AG04449 (cell line): Measurements from ENCODE around the gene RNASE8.

ENCODE experiments used
- CTCF ChIA-PET: fragments of 350-600 bp; formaldehyde crosslinking; extraction: SDS; loops from one replicate; lab custom pipeline; 2021; ENCODE audit warnings: antibody characterized with exemption; lab: Yijun Ruan, JAX
- POLR2A ChIA-PET: fragments of 400-600, 350-600 bp; formaldehyde crosslinking; extraction: SDS; loops from one replicate; lab custom pipeline; 2020; ENCODE audit warnings: antibody characterized with exemption, inconsistent platforms; lab: Yijun Ruan, JAX
- DNase-seq: peaks from one replicate; pipeline ENCODE4 v3.0.0-alpha.2; 2010; ENCODE audit warnings: low read depth, low spot score
- H3K4me3 ChIP-seq: 2 replicates; pipeline ENCODE4 v1.5.1; 2011; ENCODE audit warnings: low read depth, mild to moderate bottlenecking, control low read depth, low read length
- TF ChIP-seq, protein P1 (sequence below): IDR thresholded peaks from one replicate; pipeline ENCODE4 v1.5.1; 2011; ENCODE audit warnings: mild to moderate bottlenecking, moderate library complexity, low read length, control low read depth, inconsistent platforms; ENCODE audit not compliant: insufficient read depth; ENCODE audit errors: missing control alignments

Gene RNASE8

DNA sequence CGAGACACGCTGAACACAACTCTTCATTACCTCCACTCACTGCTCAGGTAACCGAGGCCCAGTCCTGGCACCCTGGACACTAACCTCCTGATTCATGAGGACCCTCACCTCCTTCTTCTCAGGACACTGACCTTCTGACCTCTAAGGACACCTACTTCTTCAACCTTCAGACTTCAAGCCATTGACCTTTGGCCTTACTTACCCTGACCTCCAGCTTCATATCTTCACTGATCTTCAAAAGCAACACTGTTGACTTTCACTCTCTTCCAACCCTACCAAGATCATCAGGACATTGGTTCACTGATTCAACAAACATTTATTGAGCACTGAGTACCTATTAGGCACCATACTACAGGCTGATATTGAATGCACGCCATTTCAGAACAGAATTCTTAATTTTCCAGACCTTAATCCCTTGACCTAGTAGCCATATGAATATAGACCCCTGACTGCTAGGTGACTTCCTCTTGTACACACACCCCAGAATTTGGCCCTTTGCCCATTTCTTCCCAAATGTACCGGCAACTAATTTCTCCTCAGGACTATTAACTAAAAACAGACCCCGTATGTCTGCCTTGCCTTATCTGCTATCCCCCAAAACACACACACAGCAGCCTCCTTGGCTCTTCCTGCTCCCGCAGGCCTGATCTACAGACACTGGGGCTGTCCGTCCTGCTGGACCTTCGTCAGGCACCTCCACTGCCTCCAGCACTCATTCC, 18.3 kb downstream of the RNASE8 start:
- ChIA-PET CTCF (interaction anchor here (1.5 to 6.6 kb wide), 5 partner anchors 9 to 61 kb away, joined by 3 to 164 read pairs (median 139); no protein-coding TSS in a partner anchor), POLR2A (no interaction called here)
- H3K4me3 ChIP-seq, result no peak overlapping the region
- TF ChIP-seq, protein P1, sequence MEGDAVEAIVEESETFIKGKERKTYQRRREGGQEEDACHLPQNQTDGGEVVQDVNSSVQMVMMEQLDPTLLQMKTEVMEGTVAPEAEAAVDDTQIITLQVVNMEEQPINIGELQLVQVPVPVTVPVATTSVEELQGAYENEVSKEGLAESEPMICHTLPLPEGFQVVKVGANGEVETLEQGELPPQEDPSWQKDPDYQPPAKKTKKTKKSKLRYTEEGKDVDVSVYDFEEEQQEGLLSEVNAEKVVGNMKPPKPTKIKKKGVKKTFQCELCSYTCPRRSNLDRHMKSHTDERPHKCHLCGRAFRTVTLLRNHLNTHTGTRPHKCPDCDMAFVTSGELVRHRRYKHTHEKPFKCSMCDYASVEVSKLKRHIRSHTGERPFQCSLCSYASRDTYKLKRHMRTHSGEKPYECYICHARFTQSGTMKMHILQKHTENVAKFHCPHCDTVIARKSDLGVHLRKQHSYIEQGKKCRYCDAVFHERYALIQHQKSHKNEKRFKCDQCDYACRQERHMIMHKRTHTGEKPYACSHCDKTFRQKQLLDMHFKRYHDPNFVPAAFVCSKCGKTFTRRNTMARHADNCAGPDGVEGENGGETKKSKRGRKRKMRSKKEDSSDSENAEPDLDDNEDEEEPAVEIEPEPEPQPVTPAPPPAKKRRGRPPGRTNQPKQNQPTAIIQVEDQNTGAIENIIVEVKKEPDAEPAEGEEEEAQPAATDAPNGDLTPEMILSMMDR, result no peak
- no peak for DNase-seq

DNA sequence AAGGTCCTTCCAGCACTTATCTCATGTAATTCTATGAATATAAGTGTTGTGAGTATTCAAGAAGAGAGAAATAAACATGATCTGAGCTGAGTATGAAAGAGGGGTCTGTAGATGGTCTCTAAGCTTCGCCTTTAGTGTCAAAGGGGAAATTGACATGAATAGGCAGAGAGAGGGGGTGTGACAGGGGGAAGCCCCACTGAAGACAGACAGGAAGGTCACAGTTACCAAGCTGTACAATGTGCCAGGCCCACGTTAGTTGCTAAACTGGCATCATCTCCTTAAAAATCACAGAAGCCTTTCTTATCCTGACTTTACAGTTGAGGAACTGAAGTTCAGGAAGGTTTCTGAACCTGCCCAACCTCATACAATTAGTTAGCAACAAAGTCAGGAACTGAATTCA, 20.1 kb downstream of the RNASE8 start:
- DNase-seq, result no peak
- CTCF ChIA-PET, result interaction anchor here (0.6 to 8.6 kb wide), 8 partner anchors 9 to 66 kb away, joined by 3 to 93 read pairs (median 4); no protein-coding TSS in a partner anchor
- H3K4me3 ChIP-seq, result no peak overlapping the region
- TF ChIP-seq, protein P1, result no peak
- POLR2A ChIA-PET, result no interaction called here

DNA sequence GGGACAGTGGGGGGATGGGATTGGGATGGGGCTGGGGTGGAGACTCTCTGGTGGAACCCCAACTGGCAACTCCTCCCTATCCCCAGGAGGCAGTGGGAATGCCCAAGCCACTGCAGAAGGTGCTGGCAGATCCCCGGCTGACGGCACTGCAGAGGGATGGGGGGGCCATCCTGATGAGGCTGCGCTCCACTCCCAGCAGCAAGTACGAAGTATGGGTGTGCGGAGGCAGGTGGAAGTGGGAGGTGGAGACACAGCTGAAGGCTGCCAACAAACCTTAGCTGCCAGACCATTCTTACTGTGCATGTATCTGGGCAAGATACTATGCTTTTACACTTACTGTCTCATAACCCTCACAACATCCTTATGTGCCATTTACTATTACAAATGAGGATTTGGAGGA, 20.7 kb downstream of the RNASE8 start:
- TF ChIP-seq, protein P1, result no peak

DNA sequence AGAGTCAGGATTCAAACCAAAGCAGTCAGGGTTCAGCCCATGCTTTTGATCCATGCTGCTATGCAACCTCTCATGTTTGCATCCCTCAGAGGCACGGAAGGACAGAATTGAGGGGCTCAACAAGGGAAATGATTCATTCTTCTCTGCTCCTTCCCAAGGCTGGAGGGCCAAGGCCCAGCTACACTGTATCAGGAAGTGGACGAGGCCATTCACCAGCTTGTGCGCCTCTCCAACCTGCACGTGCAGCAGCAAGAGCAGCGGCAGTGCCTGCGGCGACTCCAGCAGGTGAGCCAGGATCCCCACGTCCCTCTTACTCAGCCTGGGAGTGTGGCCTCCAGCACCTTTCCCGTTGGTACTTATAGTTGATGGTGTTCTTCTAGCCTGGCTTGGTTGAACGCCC, 21.1 kb downstream of the RNASE8 start:
- TF ChIP-seq, protein P1, result no peak
- H3K4me3 ChIP-seq, result no peak overlapping the region
- ChIA-PET POLR2A (interaction anchor here (1.1 kb wide), 1 partner anchor 8 kb away, joined by 4 read pairs; the partner anchor contains the start of gene ARHGEF40), CTCF (interaction anchor here (1.6 to 12.7 kb wide), 7 partner anchors 6 to 67 kb away, joined by 5 to 163 read pairs (median 29); partner anchors contain the start of gene ARHGEF40)
- DNase-seq, result no peak

More for the DNA sequence above, 20.7 kb downstream of the RNASE8 start:
- ChIA-PET CTCF (interaction anchor here (1.1 to 12.7 kb wide), 7 partner anchors 5 to 66 kb away, joined by 3 to 163 read pairs (median 29); partner anchors contain the start of gene ARHGEF40), POLR2A (no interaction called here)
- no peak for DNase-seq
- H3K4me3 ChIP-seq, result no peak overlapping the region

DNA sequence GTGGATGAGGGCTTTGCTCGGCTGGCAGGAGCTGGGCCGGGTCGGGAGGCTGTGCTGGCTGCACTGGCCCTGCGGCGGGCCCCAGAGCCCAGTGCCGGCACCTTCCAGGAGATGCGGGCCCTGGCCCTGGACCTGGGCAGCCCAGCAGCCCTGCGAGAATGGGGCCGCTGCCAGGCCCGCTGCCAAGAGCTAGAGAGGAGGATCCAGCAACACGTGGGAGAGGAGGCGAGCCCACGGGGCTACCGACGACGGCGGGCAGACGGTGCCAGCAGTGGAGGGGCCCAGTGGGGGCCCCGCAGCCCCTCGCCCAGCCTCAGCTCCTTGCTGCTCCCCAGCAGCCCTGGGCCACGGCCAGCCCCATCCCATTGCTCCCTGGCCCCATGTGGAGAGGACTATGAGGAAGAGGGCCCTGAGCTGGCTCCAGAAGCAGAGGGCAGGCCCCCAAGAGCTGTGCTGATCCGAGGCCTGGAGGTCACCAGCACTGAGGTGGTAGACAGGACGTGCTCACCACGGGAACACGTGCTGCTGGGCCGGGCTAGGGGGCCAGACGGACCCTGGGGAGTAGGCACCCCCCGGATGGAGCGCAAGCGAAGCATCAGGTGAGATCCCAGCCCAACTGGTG, 24.0 kb downstream of the RNASE8 start:
- DNase-seq, result no peak
- POLR2A ChIA-PET, result interaction anchor here (0.7 kb wide), 1 partner anchor 10 kb away, joined by 4 read pairs; no protein-coding TSS in a partner anchor
- H3K4me3 ChIP-seq, result no peak overlapping the region
- TF ChIP-seq, protein P1, result no peak
- CTCF ChIA-PET, result interaction anchor here (0.7 to 12.7 kb wide), 8 partner anchors 8 to 111 kb away, joined by 3 to 163 read pairs (median 32); partner anchors contain the start of gene ARHGEF40
